Parathyroid adenoma (tissue), 2 donors: ENCODE data around the gene TPR.

Experiments
- H2AFZ ChIP-seq: fragments of 300-600 bp; sonication (generic); one replicate; pipeline ENCODE4 v1.7.0; 2017; ENCODE audit warnings: antibody characterized with exemption, mild to moderate bottlenecking
- H3K27ac ChIP-seq: fragments of 300-600 bp; sonication (generic); one replicate; pipeline ENCODE4 v1.7.0; 2017
- H3K27me3 ChIP-seq: fragments of 300-600 bp; sonication (generic); one replicate; pipeline ENCODE4 v1.7.0; 2017; ENCODE audit warnings: low read length; ENCODE audit not compliant: control insufficient read depth, insufficient read depth
- H3K36me3 ChIP-seq: fragments of 300-600 bp; sonication (generic); one replicate; pipeline ENCODE4 v1.7.0; 2017; ENCODE audit warnings: low read length; ENCODE audit not compliant: control insufficient read depth, insufficient read depth
- H3K4me1 ChIP-seq: fragments of 300-600 bp; sonication (generic); one replicate; pipeline ENCODE4 v1.7.0; 2017; ENCODE audit warnings: control low read depth
- H3K4me2 ChIP-seq: fragments of 300-600 bp; sonication (generic); one replicate; pipeline ENCODE4 v1.7.0; 2017; ENCODE audit warnings: low read length
- H3K4me3 ChIP-seq: fragments of 300-600 bp; sonication (generic); one replicate; pipeline ENCODE4 v1.7.0; 2017; ENCODE audit warnings: low read depth, low read length
- H3K79me2 ChIP-seq: fragments of 300-600 bp; sonication (generic); one replicate; pipeline ENCODE4 v1.7.0; 2017; ENCODE audit warnings: control low read depth
- H3K9ac ChIP-seq: fragments of 300-600 bp; sonication (generic); one replicate; pipeline ENCODE4 v1.7.0; 2017; ENCODE audit warnings: mild to moderate bottlenecking
- H3K9me3 ChIP-seq: fragments of 300-600 bp; sonication (generic); one replicate; pipeline ENCODE4 v1.7.0; 2017; ENCODE audit warnings: low read length; ENCODE audit not compliant: control insufficient read depth
- CTCF ChIP-seq: fragments of 300-600 bp; sonication (generic); IDR thresholded peaks from one replicate; pipeline ENCODE4 v1.7.0; 2017; ENCODE audit warnings: antibody characterized with exemption, mild to moderate bottlenecking
- donor health status: primary hyperparathyroidism.

TPR gene

GRCh38 chr1:186307445-186307844, 67.6 kb downstream of the TPR start:
- Histone ChIP-seq H3K4me3 (no peak overlapping the region), H3K27ac (no peak overlapping the region), H3K9ac (no peak overlapping the region), H3K36me3 (no peaks in the 10 kb centered on the region), H3K4me1 (no peaks in the 10 kb centered on the region), H3K27me3 (no peaks in the 10 kb centered on the region), H3K4me2 (no peak overlapping the region), H3K79me2 (no peaks in the 10 kb centered on the region), H2AFZ (no peak overlapping the region), H3K9me3 (no peaks in the 10 kb centered on the region)
- no peak for TF ChIP-seq CTCF

- no peaks in the 10 kb centered on the region for H3K36me3 ChIP-seq
- no peak overlapping the region for H3K4me3 ChIP-seq
- no peak overlapping the region for H3K4me2 ChIP-seq
- no peak overlapping the region for H2AFZ ChIP-seq
- TF ChIP-seq CTCF, result no peak
- no peaks in the 10 kb centered on the region for H3K4me1 ChIP-seq
- no peaks in the 10 kb centered on the region for H3K79me2 ChIP-seq
- H3K9ac ChIP-seq, result no peak overlapping the region
- H3K27me3 ChIP-seq, result no peaks in the 10 kb centered on the region
- no peak overlapping the region for H3K27ac ChIP-seq
- H3K9me3 ChIP-seq, result no peaks in the 10 kb centered on the region
Measured at GRCh38 chr1:186306533-186306932, 68.5 kb downstream of the TPR start.

GRCh38 chr1:186304982-186305949, 69.8 kb downstream of the TPR start:
- no peaks in the 10 kb centered on the region for H3K27me3 ChIP-seq
- H3K27ac ChIP-seq, result no peak overlapping the region

GRCh38 chr1:186303911-186304310, 71.1 kb downstream of the TPR start:
- no peak for TF ChIP-seq CTCF
- Histone ChIP-seq H3K9me3 (no peaks in the 10 kb centered on the region), H3K27me3 (no peaks in the 10 kb centered on the region), H3K36me3 (no peaks in the 10 kb centered on the region), H3K9ac (no peak overlapping the region), H3K4me1 (no peaks in the 10 kb centered on the region), H2AFZ (no peak overlapping the region), H3K79me2 (no peaks in the 10 kb centered on the region), H3K4me2 (no peak overlapping the region), H3K4me3 (no peak overlapping the region), H3K27ac (no peak overlapping the region)

More at GRCh38 chr1:186304982-186305949, 69.8 kb downstream of the TPR start:
- Histone ChIP-seq H3K9ac (no peak overlapping the region), H3K4me2 (no peak overlapping the region), H3K36me3 (no peaks in the 10 kb centered on the region), H3K4me1 (no peaks in the 10 kb centered on the region), H3K79me2 (no peaks in the 10 kb centered on the region), H3K9me3 (no peaks in the 10 kb centered on the region), H3K4me3 (no peak overlapping the region), H2AFZ (no peak overlapping the region)
- TF ChIP-seq CTCF, result peak; percentile 24
